Stimulated activated CD8-positive, alpha-beta memory T cell treated with anti-CD3 and anti-CD28 coated beads, Interleukin-12 subunit alpha, Interleukin-12 subunit beta, amount 100 ng/mL, for 1 hour (primary cell): ENCODE results near the gene RBM28.

Experiments used
- DNase-seq: peaks from one replicate; pipeline ENCODE4 v3.0.0-alpha.2; 2020; ENCODE audit warnings: low read depth

RBM28 gene, protein sequence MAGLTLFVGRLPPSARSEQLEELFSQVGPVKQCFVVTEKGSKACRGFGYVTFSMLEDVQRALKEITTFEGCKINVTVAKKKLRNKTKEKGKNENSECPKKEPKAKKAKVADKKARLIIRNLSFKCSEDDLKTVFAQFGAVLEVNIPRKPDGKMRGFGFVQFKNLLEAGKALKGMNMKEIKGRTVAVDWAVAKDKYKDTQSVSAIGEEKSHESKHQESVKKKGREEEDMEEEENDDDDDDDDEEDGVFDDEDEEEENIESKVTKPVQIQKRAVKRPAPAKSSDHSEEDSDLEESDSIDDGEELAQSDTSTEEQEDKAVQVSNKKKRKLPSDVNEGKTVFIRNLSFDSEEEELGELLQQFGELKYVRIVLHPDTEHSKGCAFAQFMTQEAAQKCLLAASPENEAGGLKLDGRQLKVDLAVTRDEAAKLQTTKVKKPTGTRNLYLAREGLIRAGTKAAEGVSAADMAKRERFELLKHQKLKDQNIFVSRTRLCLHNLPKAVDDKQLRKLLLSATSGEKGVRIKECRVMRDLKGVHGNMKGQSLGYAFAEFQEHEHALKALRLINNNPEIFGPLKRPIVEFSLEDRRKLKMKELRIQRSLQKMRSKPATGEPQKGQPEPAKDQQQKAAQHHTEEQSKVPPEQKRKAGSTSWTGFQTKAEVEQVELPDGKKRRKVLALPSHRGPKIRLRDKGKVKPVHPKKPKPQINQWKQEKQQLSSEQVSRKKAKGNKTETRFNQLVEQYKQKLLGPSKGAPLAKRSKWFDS

DNA sequence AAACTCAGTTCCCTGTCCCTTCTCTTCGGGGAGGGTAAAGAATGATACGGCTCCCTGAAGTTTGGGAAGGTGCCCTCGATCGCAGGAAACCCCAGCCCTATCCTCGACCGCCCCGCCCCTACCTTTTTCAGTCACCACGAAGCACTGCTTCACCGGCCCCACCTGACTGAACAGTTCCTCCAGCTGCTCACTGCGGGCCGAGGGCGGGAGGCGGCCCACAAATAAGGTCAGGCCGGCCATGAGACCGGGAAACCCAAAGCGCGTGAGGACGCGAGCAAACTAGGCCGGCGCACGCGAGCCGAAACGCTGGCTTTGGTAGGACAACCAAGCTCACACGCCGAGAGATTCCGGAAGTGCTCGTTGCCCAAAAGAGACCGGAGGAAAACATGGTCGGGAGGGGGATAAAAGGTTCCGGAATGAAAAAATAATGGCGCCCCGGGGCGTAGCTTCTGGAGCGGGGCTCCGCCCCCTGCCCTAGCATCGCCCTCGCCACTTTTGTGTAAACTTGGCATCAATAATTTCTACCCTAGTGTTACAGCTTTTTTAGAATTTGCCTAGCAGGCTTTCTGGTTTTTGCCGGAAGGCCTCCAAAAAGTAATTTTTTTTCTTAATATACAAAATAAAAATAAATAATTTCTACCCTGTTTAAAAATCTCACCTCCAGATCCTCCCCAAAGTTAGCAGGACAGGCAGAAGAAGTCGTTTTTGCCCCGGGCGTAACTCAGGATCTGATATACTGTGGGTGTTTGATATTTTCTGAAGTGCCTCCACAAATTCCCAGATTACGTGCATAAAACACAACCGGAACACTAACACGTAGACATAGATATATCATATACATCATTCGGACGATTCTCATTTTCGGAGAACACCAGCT, at the start of gene RBM28:
Gene RBM28 (minus strand): TSS at position 355 of the 877 bp plus-strand sequence. CDS start 115 bp downstream, at position 240.
- DNase-seq: peak; percentile 71

DNA sequence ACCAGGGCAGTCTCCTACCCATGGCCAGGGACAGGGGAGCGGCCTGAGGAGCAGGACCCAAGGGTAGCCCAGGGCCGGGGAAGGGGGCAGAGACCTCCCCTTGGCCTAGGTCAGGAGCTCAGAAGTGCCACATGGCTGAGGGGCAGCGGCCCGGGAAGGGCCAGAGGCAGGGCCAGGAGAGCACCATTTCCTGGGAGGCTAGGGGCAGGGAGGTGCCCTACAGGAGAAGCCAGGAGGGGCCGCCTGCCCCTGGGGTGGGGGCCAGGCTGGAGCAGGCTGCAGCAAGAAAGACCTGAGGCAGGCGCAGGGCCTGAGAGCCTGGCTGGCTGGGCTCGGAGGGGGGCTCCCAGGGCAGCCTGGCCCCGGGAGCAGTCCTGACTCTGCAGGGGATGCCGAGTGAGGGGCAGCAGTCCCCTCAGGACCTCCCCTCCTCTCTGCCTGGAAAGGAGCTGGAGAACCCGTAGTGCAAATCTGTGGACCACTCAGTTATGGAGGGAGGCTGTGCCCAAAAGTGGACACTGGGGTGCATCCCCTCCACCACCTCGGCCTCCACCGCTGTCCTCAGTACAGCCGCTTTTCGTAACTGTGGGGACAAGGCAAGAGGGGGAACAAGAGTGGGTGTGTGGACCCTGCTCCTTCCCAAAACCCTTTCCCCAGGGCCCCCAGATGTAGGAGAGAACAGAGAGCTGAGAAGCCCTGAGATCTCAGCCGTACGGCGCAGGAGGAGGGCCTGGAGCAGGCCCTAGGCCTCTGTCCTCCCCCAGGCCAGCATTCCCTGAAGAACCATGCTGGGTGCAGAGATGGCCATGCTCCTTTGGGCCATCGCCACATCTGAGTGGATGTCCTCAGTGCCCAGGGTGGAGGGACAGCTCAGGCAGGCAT, 49.0 kb upstream of the RBM28 start:
- DNase-seq: no peak

DNA sequence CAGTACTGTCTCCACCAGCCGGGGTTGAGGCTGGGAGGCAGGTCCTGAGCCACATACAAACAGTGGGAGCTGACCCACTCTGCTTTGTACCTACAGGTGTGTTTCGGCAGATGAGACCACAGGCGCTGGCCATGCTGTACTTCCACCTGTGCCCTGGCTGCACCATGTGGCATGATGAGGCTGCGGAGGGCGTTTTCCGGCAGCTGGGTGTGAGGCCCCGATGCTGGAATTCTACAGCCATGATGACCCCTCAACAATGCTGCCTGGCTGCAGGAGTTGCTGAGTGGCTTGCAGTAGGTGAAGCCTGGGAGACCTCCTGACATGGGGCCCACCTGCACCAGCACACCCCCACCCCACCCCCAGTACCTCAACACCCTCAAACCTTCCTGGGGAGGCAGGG, 48.1 kb upstream of the RBM28 start:
- DNase-seq: no peak

DNA sequence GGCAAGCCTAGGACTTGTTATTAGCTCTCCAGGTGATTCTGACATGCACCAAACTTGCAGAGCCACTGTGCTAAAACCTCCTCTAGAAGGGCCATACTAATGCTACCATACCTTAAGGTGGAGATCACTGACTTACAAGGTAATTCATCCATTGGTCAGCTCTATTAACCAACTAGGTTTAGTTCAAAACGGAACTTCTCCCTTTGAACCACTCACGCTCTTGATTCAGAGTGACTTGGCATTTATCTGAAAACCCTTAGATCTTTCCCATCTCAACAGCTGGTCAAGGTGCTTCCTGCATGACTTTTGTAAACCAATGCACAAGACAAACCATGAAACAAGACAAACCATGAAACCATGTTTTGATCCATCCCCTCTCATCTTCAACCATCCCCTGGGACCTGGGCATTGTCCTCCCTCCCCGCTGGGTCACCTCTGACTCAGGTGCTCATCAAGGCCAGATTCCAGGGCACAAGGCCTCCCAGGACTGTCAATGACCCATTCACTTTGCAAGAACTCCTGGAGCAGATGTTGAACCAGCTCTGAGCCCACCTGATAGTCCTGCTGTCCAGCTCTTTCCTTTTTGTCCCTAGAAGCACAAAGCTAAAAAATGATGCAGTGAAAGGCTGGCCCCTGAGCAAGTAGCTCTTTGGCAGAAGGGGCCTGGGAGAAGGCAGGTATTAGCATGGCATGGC, 47.3 kb upstream of the RBM28 start:
- DNase-seq: no peak

DNA sequence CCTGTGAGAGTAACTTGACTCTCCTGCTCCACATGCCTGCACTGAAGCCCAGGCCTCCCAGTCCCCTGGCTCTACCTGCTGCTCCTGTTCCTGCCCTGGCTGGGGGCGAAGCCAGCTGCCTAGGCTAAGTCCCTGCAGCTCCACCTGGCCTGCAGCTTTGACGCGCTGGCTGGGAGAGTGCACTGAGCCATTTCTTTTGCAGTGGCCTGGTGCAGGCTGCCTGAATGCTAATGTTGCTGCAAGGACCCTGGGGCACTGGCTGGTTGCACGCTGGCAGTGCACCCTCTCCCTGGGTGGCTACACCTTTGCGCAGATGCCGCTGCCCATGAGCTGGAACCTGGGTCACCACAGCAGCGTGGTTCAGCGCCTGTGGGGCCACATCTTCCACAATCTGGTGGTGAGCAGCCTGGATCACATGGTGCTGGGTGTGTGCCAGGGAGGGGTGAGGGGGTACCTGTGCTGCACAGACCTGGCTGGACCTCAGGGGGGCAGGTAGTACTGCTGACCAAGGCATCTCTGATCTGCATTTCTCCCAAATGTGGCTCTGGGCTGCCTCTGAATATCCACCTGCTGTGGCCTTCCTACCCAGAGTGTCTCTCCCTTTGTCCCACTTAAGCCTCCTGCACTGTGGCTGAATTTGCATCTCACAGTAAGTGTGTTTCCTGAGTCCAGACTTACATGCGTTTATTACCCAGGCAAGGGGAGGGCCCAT, 46.1 kb upstream of the RBM28 start:
- DNase-seq: no peak

DNA sequence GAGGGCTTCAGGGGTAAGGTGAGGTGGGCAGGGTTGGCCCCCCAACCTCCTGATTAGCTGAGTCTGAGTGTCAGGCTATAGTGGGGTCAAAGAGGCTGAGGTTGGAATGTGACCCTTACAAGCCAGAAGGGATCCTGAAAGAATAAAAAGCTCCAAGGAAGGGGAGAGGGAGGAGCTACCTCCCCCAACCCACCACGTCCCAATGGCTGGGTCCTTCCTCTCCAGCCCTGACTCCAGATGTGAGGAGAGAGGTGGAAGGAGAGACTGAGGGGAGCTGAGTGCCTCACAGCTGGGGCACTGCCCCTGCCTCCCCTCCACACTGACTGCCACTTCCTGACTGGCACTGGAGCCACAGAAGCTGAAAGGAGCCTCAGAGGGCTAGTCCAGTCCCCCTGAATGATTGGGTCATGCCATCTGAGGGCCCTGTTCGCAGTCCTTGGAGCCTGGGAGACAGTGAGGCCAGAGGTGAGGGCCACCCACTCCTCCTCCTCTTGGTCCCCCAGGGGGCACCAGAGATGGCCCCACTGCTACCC, 45.4 kb upstream of the RBM28 start:
- no peak for DNase-seq

DNA sequence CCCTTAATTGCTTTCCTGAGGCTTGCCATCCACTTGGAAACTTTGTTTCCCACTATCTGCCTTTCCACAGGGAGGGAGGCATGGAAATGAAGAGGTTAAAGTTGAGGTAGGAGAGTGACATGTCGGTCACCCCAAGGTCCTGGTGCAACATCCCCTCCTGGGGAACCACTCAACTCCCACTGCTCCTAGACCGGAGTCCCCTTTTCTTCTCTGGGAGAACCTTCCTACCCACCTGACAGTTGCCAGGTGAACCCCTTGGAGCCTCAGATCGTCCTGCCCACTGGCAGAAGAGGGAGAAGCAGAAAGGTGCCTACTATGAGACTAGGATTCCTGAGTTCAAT, 44.4 kb upstream of the RBM28 start:
- DNase-seq: no peak

DNA sequence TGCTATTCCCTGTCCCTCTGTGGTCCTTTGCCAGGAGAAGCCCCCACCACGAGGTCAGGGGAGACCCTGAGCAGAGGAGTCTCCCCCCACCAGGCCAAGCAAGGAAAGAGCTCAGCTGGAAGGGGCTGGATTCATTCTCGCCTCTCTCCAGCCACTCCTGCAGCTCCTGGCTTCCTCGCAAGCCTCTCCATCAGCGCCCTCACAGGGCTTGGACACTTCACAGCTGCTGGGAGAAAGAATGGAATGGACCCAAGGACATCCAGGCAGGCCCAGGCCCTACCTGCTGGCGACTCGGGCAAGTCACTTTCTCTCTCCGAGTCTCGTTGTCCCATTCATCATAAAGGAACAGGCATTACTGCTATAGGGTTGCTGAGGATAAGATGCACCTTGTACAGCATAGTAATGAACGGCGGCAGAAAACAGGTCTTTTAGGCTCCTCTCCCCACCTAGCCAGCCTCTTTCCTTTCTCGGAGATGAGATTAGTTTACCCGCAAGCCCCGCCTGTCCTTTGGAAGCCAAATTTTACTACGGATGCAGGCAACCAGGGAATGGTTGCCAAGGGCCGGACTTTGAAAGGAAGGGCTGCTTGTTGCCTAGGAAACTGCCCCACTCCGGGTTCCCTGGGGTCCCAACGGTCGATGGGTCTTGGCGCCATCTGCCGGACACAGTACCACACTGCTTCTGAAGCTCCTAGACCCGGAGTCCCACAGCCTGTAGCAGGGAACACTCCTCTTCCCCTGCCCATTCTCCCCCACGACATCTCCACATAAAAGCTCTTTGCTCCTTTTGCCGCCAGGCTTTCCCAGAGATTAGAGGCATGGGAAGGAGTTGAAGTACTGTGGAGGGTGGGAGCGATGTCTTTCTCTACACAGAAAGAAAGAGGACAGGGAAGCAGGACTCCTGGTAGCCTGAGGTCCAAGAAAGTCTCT, 43.8 kb upstream of the RBM28 start:
- DNase-seq: peak; percentile 53

DNA sequence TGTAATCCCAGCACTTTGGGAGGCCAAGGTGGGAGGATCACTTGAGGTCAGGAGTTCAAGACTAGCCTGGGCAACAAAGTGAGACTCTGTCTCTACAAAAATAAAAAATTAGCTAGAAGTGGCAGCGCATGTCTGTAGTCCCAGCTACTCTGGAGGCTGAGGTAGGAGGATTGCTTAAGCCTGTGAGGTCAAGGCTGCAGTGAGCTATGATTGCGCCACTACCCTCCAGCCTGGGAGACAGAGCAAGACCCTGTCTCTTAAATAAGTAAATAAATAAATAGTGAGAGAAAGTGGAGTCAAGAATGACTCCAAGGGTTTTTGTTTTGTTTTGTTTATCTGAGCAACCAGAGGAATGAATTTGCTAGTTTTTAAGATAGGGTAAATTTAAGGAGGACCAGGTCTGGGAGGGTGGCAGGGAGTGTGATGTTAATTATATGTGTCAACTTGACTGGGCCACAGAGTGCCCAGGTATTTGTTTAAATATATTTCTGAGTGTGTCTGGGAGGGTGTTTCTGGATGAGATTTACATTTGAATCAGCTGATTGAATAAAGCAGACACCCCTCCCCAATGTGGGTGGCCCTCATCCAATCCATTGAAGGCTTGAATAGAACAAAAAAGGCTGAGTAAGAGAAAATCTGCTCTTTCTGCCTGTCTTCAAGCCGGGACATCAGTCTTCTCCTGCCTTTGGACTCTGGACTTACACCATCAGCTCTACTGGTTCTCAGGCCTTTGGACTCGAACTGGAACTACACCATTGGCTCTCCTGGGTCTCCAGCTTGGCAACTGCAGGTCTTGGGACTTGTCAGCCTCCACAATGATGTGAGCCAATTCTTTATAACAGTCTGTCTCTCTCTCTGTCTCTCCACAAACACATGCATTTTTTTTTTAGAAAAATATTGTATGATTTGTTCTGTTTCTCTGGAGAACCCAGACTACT, 42.5 kb upstream of the RBM28 start:
- no peak for DNase-seq

DNA sequence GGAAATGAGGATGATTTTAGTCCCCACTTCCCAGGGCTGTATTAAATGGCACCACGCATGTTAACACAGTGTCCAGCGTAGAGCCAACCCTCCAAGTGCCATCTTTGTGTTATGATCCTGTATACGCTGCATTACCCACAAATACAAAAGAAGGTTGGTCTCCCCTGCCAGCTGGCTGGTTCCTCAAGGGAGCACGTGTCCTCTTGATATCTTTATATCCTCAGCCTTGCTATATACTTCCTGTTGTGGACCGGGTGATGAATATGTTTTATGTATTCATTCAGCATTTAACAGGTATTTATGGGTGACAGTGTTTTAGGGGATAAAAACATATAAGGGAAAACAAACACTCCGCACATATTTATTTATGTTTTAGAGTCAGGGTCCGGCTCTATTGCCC, 41.0 kb upstream of the RBM28 start:
- no peak for DNase-seq

DNA sequence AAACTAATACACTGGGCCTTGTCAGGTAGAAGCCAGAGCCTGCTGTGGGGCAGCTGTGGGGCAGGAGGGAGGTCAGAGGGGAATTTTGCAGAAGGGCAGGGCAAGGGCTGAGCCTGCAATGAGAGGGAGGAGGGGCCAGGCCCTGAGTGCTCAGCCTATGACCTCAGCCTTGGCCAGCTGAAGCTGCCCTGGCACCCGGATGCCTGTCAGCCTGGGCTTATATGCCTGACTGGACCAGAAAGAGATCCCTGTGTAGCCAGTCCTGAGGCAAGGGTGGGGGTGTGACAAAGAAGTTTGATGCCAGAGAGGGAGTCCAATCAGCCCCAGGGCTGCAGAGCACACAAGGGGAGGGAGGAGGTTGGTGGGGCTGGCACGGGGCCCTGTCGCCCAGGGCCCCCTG, 40.1 kb upstream of the RBM28 start:
- no peak for DNase-seq

DNA sequence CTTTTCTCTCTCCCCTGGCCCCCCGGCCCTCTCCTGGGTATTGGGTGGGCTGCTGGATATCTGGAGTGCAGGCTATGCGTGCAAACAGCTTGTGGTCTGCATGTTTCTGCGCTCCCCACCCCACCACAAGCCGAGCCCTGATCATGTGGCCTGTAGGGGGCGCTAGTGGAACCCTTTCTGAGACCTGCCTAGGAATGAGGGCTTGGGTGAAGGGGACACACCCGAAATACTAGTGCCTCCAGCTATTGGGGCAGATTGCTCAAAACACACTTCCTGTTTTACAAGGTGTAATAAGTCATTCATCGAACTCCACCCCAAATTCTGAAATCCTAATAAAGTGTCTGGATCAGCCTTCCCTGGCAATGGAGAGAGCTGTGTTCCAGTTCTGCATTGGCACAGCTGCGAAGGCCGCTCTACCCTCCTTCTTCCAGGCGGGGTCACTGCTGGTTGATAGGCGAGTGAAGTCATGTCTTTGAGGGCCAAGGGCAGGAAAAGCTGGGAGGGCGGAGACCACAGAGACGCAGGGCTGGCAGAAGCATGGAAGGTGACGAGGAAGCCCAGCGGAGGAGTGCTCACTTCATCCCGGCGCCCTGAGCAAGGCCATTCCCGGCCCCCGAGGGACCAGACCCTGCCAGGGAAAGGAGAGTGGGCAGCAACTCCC, 37.6 kb upstream of the RBM28 start:
- no peak for DNase-seq

DNA sequence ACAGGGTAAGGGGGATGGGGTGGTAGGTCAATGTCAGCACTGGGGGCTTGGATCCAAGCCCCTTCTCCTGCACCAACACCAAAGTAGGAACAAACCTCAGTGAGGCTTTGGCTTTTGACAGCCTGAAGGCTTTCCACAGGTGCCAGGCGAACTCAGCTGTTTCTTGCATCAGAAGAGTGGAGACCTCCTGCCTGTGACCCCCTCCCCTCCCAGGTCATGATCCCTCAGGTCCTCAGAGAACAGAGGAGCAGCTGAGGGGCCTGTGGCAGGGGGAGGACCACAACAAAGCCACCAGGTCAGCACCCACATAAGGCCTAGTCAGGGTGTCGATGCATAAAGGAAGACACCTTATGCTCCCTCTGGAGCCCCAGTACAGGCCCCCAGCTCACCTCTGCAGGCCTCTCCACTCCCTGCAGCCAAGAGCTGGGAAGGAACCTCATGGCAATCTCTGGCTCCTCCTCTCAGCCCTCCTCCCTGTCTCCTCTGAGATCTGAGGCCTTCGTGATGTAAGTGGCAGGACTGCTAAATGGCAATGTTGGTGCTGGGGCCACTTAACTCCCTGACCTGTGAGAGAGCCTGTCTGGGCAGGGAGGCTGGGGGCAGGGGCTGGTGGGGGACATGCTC, 36.9 kb upstream of the RBM28 start:
- no peak for DNase-seq

DNA sequence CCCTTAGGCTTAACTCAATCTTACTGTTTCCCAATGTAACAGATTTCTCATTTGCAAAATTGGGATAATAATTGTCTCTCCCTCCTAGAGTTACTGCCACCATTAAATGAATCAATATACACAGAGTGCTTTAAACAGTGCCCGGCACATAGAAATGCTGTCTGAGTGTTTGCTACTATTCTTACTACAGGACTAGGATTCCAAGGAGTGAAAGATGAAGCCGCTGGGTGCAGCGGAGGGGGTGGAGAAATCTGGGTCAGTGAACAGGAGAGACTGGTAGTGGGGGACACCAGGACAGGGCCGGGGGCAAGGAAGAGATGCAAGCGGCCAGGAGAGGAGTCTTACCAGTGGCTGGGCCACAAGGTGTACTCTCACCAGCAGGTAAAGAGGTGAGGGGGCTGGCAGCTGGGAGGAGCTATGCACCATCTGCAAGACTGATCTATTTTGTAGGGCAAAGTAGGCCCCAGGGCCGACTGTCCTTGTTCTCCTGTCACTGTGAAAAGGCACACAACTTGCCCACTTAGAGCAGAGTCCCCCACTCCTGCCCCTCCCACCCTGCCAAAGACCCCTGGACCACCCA, 36.3 kb upstream of the RBM28 start:
- no peak for DNase-seq

DNA sequence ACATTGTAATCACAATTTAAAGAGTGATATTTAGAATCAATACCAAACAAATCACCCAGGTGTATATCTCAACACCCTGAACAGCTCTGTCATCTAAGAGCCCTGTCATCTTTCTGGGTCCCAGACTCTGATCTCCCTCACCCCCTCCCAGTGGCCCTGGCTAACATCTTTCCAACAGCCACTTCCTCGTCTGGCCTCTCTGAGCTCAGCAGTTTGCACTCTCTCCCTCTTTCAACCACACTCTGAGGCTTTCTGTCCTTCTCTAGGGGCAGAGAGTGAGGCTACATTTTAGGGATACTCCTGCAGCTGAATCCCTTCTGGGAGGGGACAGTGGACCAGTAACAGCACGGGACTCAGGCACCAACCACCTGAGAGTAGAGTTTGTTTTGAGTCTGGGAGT, 34.9 kb upstream of the RBM28 start:
- no peak for DNase-seq

DNA sequence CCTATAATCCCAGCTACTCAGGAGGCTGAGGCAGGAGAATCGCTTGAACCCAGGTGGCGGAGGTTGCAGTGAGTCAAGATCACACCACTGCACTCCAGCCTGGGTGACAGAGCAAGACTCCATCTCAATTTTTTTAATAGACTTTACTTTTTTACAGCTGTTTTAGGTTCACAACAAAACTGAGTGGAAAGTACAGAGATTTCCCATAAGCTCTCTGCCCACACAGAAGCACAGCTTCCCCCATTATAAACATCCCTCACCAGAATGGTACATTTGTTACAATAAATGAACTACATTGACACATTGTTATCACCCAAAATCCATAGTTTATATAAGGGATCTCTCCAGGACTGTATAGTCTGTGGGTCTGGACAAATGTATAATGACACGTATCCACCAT, 32.4 kb upstream of the RBM28 start:
- DNase-seq: no peak
